Fibroblast of lung (primary cell): Measurements from ENCODE around the gene NEMP2.

Experiments
- CTCF ChIP-seq, 2 donors: IDR thresholded peaks in 1 of 2; conservative IDR thresholded peaks in 1 of 2; 1 replicate in 1 of 2; 2 replicates in 1 of 2; pipeline ENCODE4 v1.5.1; 2011 to 2012; ENCODE audit warnings: low read length in 2 of 2, control low read depth in 1 of 2, inconsistent platforms in 1 of 2, low read depth in 1 of 2, mild to moderate bottlenecking in 1 of 2
- EZH2 ChIP-seq: IDR thresholded peaks from 2 replicates; pipeline ENCODE4 v1.5.1; 2012; ENCODE audit warnings: low read length, control low read depth, mild to moderate bottlenecking; ENCODE audit errors: missing control alignments

- TF ChIP-seq CTCF (conservative IDR thresholded peaks at IDR 0.05 in 1 of 2, IDR thresholded peaks at IDR 0.05 in 1 of 2; ENCODE audit: low read depth in 1 of 2, low read length in 2 of 2) (no peak), EZH2 (no peak)
Measured at GRCh38 chr2:190554357-190555006, 20.0 kb upstream of the NEMP2 start.
